Measurements from ENCODE around the gene ANKRD12. TPM values are rescaled to one million over a fixed set of nuclear protein-coding genes. Genes with fewer than 3 reads are reported as not detected.

The ANKRD12 gene
- total RNA-seq, 2 donors from 2014 or later, result 45.6 to 51.5 TPM

GRCh38 chr18:9319333-9319732 is 182.8 kb downstream of the ANKRD12 start:
- no peak for ATAC-seq
- intact Hi-C loops (cut with DNase I), result no loop called here
- DNase-seq, result no peak

GRCh38 chr18:9321017-9321452 is 184.5 kb downstream of the ANKRD12 start:
- ATAC-seq (no peak), DNase-seq (no peak)

GRCh38 chr18:9321736-9322135 is 185.2 kb downstream of the ANKRD12 start:
- ATAC-seq (no peak), DNase-seq (no peak)
- intact Hi-C loops (cut with DNase I), result no loop called here

More at GRCh38 chr18:9321017-9321452, 184.5 kb downstream of the ANKRD12 start:
- intact Hi-C loops (cut with DNase I), result no loop called here

- DNase-seq, result no peak
- intact Hi-C loops (cut with DNase I), result no loop called here
- no peak for ATAC-seq
Observed at GRCh38 chr18:9322744-9323143, 186.2 kb downstream of the ANKRD12 start.

DNA sequence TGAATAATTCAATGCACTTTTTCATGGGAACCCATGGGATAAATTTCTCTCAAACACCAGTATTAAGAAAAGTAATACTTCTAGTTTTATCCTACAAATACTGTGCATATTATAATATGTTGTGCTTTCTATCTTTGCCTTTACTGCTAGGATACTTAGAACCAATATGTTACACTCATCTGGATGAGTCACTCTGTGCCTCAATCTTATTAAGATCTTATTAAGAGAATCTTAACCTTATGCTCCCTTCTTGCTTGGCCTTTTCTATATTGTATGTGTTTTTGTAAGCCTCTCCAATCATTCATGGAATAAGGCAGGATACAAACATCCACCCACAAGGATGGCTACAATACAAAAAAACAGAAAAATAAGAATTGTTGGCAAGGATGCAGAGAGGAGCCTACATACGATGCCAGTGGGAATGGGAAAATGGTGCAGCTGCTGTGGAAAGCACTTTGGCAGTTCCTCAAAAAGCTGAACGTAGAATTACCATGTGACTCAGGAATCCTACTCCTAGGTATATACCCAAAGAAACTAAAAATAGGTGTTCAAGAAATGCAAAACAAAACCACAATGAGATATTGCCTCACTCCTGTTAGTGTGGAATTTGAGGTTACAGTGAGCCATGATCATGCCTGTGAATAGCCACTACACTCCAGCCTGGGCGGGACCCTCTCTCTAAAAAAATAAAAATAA is 187.3 kb downstream of the ANKRD12 start:
- no peak for DNase-seq
- intact Hi-C loops (cut with DNase I), result no loop called here
- no peak for ATAC-seq

DNA sequence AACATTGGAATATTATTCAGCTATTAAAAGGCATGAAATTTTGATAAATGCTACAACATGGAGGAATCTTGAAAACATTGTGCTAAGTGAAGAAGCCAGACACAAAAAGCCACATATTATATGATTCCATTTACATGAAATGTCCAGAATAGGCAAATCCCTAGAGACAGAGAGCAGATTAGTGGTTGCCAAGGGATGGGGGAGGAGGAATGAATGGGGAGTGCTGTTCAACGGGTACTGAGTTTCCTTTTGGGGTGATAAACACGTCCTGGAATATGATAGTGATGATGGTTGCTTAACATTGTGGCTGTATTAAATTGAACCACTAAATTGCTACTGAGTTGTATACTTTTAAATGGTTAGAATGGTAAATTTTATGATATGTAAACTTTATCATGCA is 189.1 kb downstream of the ANKRD12 start:
- DNase-seq (no peak), ATAC-seq (no peak)
- intact Hi-C loops (cut with DNase I), result no loop called here

DNA sequence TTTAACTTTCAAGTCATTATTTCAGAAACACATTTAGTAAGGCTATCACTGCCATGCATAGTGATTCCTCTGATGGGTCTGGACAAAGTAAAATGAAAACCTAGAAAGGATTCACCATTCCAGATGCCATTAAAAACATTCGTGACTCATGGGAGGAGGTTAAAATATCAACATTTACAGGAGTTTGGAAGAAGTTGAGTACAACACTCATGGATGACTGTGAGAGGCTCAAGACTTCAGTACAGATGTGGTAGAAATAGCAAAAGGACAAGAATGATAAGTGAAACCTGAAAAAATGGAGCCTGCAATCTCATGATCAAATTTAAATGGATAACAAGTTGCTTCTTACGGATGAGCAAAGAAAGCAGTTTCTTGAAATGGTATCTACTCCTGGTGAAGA is 192.2 kb downstream of the ANKRD12 start:
- ATAC-seq (no peak), DNase-seq (no peak)
- intact Hi-C loops (cut with DNase I), result no loop called here

DNA sequence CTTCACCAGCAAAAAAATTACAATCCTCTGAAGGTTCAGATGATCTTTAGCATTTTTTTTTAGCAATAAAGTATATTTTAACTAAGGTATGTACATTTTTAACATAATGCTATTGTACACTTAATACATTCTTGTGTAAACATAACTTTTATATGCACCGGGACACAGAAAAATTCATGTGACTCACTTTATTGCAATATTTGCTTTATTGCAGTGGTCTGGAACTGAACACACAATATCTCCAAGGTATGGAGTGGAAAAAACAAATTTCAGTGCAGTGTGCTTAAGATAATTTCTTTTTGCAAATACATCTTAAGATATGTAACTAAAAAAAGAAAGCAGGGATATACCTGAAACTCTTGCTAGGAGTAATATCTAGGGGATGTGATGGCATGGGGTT is 192.9 kb downstream of the ANKRD12 start:
- ATAC-seq (no peak), DNase-seq (no peak)
- intact Hi-C loops (cut with DNase I), result no loop called here

DNA sequence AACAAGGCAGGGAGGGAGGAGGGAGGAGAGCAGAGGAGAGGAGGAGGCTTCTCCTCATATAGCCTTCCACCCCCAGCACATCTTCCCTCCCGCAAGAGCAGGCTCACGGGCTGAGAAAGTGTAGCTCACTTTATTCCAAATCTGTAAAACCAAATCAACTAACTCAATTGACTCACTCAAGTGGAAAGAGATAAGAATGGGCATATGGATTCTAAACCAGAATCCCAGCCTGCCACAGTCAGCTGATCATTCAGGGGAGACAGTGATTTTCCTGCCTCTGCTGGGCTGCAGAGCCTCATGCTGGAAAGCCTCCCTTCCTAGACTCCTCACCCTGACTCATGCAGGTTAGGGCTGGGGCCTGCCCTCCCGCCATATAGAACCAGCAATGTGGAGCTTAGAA is 193.8 kb downstream of the ANKRD12 start:
- intact Hi-C loops (cut with DNase I), result no loop called here
- no peak for ATAC-seq

GRCh38 chr18:9333441-9334328 is 197.1 kb downstream of the ANKRD12 start:
- DNase-seq (peak; percentile 31), ATAC-seq (peak; percentile 22 to 55)
- intact Hi-C loops (cut with DNase I), result no loop called here

More for the DNA sequence above, 193.8 kb downstream of the ANKRD12 start:
- no peak for DNase-seq

- intact Hi-C loops (cut with DNase I), result no loop called here
- peak; percentile 95 to 98 for ATAC-seq
- peak; percentile 94 for DNase-seq
Observed at GRCh38 chr18:9334329-9334972, 197.9 kb downstream of the ANKRD12 start, which contains the start of gene TWSG1. Gene TWSG1 (plus strand): TSS chr18:9334773. CDS start chr18:9337230, 2,457 bp downstream.

DNA sequence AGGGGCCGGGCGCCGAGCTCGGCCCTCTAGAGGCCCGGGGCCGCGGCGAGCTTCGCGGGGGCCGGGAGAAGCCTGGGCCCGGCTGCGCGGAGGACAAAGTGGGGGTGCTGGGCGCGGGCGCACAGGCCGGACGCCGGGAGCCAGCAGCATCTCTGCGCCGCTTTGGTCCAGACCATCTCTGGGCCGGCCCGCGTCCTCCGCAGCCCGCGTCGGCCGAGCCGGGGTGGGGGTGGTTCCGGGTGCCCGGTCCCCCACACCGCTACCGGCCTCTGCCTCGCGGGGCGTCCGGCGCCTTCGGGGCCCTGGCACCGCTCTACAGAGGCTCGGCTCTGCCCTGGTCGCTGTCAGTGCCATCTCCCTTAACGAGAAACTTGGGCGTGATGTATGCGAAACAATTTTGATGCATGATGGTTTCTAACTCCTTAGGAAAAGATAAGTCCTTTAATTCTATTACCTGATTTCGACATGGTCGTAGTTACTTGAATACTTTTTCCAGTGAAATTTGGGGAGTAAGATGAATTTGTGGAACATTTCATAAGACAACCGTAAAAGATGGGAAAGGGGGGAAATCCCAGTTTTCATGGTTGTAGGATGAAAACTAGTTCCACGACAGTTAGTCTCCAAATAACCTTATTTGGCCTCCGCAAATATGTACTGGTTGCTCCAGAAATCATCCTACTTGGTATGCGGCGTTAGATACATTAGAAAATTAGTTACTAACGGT is 198.6 kb downstream of the ANKRD12 start:
- intact Hi-C loops (cut with DNase I), result no loop called here
- peak; percentile 65 to 75 for ATAC-seq
- peak; percentile 58 for DNase-seq

Other genes with a start within 250 kb of the ANKRD12 start
- gene NDUFV2, start 34.1 kb upstream of the ANKRD12 start, total RNA-seq, result 100 to 1,000 TPM; 285 to 318 TPM
- gene TWSG1, start 198.0 kb downstream of the ANKRD12 start, total RNA-seq, result 10 to 100 TPM; 15.1 to 15.4 TPM

Measured in left cardiac atrium (tissue), 4 donors.